ENCODE results near the gene ZNF407. TPM values are rescaled to one million over a fixed set of nuclear protein-coding genes. Genes with fewer than 3 reads are reported as not detected.

Gene ZNF407
- total RNA-seq, 2 donors from 2014 or later = 13.0 to 13.9 TPM

DNA sequence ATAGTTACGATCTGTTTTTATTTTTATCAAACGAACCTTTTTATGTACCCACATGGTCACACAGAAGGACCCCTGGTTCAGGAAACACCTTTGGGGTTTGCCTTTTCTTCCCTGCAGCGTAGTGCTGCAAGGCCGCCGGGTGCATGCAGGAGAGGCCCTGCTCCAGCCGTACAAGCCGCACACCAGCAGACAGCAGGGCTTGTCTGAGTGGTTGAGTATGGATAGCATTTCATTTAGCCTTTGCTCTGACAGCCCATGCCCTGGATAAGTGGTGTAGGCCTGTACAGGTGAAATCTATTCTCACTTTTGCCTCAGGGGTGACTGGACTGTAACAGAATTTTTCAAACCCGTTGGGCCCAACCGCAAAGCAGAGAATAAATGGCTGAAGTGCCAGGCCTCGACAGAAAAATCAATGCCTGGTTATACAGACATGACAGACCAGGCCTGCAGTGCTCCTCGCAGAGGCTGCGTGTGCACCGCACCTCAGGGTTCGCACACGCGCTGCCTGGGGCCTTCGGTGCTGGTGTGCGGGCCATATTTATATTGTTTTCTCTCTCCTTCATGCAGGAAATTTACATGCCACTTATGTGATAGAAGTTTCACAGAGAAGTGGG, 279.1 kb downstream of the ZNF407 start:
- intact Hi-C loops (cut with DNase I, micrococcal nuclease) = no loop called here
- no peak for ATAC-seq
- DNase-seq = no peak

DNA sequence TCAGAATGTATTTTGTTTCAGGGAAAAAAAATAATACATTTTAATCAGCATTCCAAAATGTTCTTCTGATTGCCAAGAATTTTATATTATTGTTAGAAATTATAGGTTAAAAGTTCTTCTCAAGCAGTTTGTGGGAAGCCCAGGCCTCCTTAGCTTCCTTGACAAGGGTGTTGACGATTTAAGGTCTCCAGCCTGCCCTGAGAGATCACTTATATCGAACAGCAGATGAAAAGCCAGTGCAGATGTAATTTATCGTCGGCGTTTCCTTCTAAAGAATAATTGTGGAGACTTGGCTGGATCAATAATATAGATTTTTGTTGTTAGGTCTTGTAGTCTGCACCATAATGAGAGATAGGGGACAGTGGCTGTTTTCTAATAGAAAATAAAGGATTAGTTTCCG, 280.6 kb downstream of the ZNF407 start:
- DNase-seq (no peak), ATAC-seq (no peak)
- intact Hi-C loops (cut with DNase I, micrococcal nuclease) = no loop called here

DNA sequence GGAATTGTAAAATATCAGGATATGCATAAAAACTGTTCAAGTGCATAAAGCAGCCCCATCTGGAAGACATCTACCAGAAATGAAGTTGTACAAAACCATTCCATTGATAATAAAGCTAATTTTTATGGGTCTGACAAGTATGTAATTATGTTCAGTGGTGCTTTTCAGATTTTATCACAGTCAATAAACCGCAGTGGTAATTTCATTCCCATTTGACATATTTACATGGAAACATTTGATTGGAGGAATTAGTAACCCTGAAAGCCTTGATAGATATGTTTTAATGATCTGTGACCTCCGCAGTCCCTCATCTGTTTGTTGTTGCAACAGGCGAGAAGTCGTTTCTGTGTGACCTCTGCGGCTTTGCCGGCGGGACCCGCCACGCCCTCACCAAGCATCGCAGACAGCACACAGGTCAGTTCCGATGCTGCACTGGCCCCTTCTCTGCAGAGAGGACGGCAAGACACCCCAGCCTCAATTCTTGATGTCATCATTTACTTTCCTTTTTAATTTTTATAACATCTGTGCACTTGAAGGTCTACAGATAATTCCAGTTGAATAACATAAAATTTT, 283.1 kb downstream of the ZNF407 start:
- no peak for ATAC-seq
- DNase-seq = no peak
- intact Hi-C loops (cut with DNase I, micrococcal nuclease) = no loop called here

DNA sequence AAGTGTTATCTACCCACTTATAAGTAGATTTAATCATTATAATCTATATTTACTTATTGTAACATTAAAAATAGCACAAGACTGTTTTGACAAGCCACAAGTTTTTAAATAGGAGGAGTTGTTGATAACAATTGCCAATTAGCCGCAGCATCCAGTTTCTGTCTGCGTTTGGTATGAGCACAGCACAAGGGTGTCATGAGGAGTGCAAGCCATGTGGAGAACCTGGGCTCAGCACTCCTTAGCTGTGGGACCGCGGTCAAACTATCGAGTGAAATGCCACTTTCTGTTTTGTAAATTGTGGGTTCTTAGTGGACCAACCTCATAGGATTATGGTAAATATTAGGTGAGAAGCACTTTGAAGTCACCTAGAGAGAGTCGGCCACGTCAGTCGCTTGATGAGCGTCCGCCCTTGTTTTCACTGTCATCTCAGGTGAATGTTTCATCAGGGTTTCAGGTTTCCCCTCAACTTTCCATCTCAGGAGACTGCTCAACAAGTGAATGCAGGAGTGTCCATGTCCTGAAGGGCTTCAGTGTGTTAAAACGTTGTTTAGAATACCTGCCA, 294.5 kb downstream of the ZNF407 start:
- ATAC-seq (no peak), DNase-seq (no peak)
- intact Hi-C loops (cut with DNase I, micrococcal nuclease) = no loop called here

DNA sequence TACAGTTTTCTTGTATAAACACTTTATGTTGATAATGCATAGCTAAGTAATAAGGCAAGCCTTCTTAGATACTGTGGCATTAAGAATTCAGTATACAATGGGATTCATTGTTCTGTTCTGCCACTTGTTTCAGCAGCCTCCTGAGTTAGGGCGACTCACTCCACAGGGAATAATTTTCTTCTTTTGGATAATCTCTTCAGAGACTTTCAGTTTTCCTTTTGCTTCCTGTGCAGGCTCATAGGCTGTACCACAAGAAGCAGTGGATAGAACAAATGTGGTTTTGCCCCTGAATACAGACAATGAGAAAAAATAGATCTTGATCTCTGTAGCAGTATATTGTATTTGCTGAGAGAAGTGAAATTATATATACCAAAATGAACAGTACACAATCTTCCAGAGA, 298.0 kb downstream of the ZNF407 start:
- no peak for DNase-seq
- intact Hi-C loops (cut with DNase I, micrococcal nuclease) = no loop called here

DNA sequence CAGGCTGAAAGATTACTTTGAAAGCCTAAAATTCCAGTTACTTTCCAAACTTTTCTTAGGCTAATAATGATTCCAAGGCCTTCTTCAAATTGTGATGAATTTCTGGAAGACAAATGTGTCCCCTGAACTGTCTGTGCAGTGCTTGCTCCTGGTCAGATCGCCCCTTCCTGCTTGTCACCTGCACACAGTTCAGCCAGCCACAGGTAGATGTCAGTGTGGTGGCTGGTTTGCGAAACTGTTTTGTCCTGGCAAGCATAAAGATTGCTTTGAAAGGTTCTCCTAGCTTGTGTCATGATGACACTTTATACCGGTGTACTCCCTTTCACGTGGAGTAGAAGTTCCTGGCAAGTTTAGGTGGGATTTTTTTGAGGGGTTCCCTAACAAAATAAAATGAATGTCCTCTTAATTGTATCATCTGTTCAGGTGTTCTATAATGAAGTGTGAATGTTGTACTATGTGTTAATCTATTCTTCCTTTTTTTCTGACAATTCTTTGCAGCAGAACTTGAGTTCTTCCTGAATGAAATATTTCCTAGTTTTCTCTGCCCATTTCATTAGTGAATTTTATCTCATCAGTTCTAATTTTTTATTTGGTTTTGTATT, 298.8 kb downstream of the ZNF407 start:
- intact Hi-C loops (cut with DNase I, micrococcal nuclease) = no loop called here
- peak; percentile 100 for ATAC-seq
- peak in 1 of 2 donors; percentile 49 for DNase-seq

More for the DNA sequence above, 298.0 kb downstream of the ZNF407 start:
- ATAC-seq = no peak

- no peak for ATAC-seq
- no peak for DNase-seq
- intact Hi-C loops (cut with DNase I, micrococcal nuclease) = no loop called here
Measured at GRCh38 chr18:74897971-74898657, 300.4 kb downstream of the ZNF407 start.

DNA sequence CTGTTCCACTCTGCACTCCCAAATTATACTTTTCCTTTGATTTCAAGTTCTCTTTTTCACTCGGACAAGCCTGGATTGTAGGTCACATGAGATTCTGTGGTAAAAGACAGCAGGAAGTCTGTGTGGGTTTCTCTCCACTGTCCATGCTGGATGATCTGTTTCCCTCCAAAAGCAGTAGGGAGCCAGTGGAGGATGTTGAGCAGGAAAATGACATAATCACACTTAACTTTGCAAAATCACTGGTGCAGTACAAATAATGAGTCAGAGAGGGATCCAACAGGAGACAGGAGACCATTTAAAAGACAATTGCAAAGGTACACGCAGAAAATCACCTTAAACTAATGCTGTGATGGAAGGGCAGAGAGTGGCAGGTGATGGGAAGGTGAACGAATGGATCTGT, 301.3 kb downstream of the ZNF407 start:
- intact Hi-C loops (cut with DNase I, micrococcal nuclease) = no loop called here
- ATAC-seq = no peak
- no peak for DNase-seq

DNA sequence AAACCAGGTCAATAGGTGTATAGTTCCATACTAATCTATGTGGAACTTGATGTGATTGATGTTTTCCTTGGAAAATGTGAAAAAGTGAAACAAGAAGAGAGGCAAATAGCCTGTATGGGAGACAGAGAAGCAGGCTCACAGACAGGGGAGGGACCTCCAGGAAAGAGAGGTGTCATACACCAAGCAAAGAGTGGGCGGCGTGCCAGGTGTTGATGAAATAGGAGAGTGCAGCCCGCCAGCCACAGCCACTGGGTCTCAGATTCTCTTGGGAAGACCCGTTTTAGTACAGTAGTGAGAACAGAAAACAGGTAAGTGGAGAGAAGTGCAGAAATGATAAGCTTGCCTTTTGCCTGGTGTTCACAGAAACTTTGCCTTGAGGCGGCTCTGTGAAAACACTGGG, 301.9 kb downstream of the ZNF407 start:
- ATAC-seq (no peak), DNase-seq (peak in 1 of 2 donors; percentile 19)
- intact Hi-C loops (cut with DNase I, micrococcal nuclease) = no loop called here

- intact Hi-C loops (cut with DNase I, micrococcal nuclease) = no loop called here
- no peak for DNase-seq
- peak; percentile 60 for ATAC-seq
Measured at GRCh38 chr18:74901362-74902146, 303.9 kb downstream of the ZNF407 start.

GRCh38 chr18:74902147-74902455, 304.4 kb downstream of the ZNF407 start:
- DNase-seq (peak in 1 of 2 donors; percentile 10), ATAC-seq (no peak)
- intact Hi-C loops (cut with DNase I, micrococcal nuclease) = no loop called here

GRCh38 chr18:74905247-74905646, 307.6 kb downstream of the ZNF407 start:
- intact Hi-C loops (cut with DNase I, micrococcal nuclease) = no loop called here
- DNase-seq (peak; percentile 27 to 62), ATAC-seq (no peak)

- ATAC-seq (peak; percentile 96), DNase-seq (peak; percentile 45 to 53)
- intact Hi-C loops (cut with DNase I, micrococcal nuclease) = no loop called here
Measured at GRCh38 chr18:74906184-74906583, 308.5 kb downstream of the ZNF407 start.

DNA sequence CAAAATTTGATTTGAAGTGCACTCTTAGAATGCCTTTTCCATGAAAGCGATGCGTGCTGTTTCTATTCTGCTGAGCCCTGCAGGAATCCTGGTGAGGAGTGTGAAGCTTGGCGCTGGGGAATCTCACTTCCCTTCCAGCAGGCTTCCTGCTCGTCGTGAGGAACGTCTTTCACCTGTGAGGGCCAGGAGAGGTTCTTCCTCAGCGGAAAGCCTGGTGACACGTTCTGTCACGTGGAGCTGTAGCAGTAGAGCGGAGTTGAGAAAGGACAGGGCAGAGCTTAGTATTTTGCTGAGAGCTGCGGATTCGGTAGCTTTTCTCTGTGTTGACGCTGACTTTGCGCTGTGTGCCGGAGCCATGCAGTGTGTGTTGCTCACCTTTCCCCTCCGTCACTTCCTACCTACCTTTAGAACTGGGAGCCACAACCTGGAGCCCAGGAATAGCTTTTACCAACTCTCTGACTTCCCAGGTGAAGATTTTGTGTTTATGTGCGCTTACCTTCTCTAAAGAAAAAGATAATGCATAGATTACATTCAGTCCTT, 316.5 kb downstream of the ZNF407 start:
- ATAC-seq (no peak), DNase-seq (no peak)
- intact Hi-C loops (cut with DNase I, micrococcal nuclease) = no loop called here

DNA sequence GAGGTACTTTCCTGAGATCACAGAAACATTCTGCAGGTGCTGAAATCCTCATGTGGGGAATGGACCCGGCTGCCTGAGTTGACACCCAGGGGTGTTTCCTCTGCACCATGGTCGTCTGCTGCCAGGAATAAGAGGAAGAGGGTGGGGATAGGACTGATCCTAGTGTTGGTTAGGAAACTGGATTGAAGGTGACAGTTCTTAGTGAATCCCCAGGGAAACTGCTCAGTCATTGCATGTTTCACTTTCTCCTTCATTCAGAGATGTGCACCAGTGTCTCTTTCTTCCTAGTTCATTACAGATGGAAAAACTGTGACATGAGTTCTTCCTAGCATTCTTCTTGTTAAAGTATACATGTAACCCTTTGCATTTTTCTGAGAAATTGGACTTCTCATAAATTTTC, 317.0 kb downstream of the ZNF407 start:
- DNase-seq (no peak), ATAC-seq (peak; percentile 22)
- intact Hi-C loops (cut with DNase I, micrococcal nuclease) = no loop called here

GRCh38 chr18:74916773-74917393, 319.2 kb downstream of the ZNF407 start:
- ATAC-seq (peak; percentile 49), DNase-seq (no peak)
- intact Hi-C loops (cut with DNase I, micrococcal nuclease) = no loop called here

DNA sequence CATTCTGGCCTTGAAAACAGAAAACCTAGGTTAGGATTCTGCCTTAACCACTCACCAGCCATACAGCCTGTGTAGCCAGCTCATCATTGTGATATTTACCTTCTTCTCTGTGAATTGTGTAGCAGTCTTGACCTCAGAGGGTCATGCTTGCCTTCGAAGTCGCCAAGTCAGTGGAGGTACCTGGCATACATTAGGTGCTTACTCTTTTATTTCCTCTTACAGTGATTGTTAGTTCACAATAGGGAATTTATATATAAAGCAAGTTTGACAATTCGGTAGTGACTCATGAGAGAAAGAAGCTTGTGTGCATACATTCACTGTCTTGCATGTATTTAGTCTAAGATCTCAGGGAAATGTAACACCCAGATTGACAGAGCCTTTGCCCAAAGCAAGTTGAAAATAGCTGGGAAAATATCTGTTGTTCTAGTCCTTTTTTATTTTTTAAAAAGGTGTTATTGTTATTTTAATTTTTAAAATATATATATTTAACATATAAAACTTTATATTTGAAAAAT, 320.7 kb downstream of the ZNF407 start:
- no peak for DNase-seq
- no peak for ATAC-seq
- intact Hi-C loops (cut with DNase I, micrococcal nuclease) = no loop called here

- DNase-seq (no peak), ATAC-seq (no peak)
- intact Hi-C loops (cut with DNase I, micrococcal nuclease) = no loop called here
Measured at GRCh38 chr18:74921057-74921820, 323.6 kb downstream of the ZNF407 start.

Data from left colon (tissue), 2 donors.